ENCODE measurements around the gene ASF1B.

DNA sequence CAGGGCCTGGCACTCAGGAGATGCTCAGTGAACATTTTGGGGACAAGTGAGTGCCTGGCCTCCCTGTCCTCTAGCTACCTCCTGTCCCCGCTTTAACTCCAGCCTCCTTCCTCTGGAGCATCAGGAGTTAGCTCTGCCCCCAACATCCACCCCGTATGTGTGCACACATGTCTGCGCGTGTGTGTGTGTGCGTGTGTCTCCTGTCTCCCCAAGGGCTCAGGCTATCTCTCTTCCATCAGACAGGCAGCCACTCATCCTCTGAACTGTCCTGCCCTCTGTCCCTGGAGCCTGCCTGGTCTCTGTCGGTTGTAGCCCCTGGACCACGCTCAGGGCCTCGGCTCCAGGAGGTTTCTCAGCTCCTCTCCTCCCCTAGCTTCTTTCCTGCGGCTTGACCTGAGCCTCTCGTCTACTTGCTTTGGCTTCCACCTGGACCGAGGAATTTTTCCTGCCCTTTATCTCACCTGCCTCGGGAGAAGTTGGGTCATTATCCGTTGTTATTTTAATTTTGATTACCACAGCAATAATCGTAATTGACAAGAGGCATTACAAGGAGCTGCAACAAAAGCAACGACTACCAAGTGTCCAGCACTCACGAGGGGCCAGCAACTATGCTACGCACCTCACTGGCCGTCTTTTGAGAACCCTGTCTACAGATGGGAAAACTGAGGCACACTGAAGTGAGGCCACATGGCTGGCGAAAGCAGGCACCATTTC lies 32.0 kb upstream of the ASF1B start:
- TF ChIP-seq, protein P1, sequence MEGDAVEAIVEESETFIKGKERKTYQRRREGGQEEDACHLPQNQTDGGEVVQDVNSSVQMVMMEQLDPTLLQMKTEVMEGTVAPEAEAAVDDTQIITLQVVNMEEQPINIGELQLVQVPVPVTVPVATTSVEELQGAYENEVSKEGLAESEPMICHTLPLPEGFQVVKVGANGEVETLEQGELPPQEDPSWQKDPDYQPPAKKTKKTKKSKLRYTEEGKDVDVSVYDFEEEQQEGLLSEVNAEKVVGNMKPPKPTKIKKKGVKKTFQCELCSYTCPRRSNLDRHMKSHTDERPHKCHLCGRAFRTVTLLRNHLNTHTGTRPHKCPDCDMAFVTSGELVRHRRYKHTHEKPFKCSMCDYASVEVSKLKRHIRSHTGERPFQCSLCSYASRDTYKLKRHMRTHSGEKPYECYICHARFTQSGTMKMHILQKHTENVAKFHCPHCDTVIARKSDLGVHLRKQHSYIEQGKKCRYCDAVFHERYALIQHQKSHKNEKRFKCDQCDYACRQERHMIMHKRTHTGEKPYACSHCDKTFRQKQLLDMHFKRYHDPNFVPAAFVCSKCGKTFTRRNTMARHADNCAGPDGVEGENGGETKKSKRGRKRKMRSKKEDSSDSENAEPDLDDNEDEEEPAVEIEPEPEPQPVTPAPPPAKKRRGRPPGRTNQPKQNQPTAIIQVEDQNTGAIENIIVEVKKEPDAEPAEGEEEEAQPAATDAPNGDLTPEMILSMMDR (conservative IDR thresholded peaks at IDR 0.05 in 1 of 2, IDR thresholded peaks at IDR 0.05 in 1 of 2; ENCODE audit: low read depth in 1 of 2, low read length in 2 of 2), result no peak
- TF ChIP-seq EZH2 (IDR thresholded peaks at IDR 0.05; ENCODE audit: low read length, missing control alignments), result no peak

Measured in fibroblast of lung (primary cell).